NCI-H2196 treated with DMSO at 0.1 percent for 48 hours (cell line): Measurements from ENCODE around the gene MXI1.

Source experiments
- DNase-seq: peaks from one replicate; lab custom pipeline; 2025; ENCODE audit not compliant: unreplicated experiment; lab: John Stamatoyannopoulos, UW

Gene MXI1

DNA sequence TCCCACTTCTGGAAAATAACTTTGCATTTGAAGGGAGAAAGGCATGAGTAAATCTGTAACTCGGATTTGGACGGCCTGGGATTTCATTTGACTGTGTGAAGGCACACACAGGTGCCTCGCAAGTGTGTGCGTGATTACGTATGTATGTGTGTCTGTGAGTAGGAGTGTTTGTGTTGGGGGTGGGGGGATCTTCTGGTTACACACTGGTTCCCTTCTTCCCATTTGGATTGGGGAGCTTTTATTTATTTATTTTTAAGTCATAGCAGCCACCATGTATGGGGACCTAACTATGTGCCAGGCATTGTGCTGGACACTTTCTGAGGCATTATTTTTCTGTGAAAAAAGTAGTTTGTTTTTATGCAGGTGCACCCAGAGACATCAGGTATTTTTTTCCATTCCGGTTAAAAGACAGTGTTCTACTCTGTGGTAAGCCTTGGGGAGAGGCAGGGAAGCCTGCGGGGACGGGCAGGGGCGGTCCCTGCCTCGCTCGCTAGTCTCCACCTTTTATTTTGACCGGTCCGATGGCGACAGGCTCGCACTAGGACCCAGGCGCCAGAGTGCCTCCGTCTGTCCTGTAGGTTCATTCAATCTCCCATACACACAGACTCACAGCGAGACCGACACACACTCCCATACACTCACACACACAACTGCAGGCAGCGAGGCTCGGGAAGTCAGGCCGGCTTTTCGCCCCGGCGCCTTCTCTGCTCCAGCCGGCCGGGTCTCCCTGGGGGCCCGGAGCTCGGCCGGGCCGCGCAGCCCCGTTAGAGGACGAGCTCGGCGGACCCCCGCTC is at the start of gene MXI1:
MXI1 (plus strand) TSS at position 595 of the 794 bp plus-strand sequence. CDS start 204 bp downstream, outside the sequence.
- peak; percentile 32 for DNase-seq

DNA sequence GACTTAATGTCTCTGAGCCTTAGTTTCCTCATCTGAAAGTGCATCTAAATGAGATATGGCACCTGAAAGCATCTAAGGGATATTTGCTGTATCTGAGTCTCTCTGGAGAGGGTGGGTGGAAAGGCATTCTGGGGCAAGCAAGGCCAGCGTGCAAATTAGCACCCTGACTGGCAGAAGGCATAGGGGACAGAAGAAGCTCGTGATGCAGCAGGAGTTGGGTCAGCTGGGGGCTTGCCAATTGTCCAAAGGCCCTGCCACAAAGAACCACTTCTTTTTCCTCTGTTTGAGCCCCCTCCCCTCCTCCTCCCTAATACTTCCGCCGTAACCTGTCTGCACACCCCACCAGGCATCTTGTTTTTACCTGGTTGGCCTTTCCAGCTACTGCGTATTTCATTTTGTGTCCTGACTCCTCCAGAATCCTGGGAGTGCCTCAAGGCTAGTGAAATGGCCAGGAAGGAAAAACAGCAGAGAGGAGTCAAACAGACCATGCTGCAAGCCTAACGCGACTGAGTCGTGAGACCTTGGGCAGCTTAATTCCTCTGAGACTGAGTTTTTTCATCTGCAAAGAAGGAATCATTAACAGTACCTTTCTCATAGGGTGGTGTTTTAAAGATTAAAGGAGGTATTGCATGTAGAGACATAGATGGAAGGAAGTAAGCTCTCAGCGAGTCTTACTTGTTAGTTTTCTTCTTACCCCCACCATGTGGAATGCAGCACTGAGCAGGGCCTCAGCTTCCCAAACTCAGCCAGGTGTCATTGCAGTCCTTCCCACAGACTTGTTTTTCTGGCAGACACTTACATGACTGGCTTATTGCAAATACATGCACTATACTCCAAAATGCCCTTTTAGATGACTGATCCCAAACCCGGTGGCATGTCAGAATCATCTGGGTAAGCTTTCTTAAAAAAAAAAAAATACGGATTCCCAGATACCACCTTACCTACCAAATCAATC is 49.1 kb upstream of the MXI1 start:
- DNase-seq: no peak

DNA sequence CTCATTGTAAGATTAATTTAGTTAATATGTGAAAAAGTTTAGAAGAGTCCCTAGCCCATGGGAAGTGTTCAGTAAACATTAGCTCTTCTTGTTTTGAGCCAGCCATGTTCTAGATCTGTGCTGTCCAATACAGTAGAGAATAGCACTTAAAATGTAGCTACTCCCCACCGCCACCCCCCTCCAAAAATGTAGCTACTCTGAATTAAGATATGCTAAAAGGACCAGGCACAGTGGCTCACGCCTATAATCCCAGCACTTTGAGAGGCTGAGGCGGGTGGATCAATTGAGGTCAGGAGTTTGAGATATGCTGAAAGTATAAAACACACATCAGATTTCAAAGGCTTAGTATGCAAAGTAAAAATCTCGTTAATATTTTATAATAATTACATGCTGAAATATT is 47.3 kb upstream of the MXI1 start:
- no peak for DNase-seq

DNA sequence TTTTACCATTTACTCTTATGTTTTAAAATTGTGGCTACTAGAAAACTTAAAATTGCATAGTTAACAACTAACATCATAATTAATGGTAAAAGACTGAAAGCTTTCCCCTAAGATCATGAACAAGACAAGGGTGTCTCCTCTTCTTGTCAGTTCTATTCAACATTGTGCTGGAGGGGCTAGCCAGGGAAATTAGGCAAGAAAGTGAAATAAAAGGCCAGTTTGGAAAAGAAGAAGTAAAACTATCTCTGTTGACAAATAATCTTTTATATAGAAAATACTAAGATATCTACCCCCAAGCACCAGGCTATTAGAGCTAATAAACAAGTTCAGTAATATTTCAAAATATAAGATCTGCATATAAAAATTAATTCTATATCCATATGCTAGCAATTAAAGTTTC is 46.9 kb upstream of the MXI1 start:
- no peak for DNase-seq

DNA sequence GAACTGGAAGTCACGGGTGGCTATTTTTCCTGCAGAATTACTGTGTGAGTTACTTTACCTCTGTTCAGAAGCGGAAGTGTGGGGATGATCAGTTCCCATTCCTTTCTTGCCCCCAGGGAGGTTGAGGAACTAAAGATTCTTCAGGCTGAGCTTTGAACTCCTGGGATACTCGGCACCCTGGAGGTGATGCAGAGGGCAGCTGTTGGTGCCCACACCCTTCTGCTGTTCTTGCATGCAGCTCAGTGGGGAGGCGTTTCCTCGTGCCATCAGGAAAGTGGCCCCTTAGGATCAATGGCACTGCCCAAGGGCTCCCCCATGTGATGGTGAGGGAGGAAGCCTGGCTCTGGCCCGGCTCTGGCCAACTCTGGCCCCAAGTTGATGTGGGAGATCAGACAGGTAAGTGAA is 44.7 kb upstream of the MXI1 start:
- DNase-seq: no peak

DNA sequence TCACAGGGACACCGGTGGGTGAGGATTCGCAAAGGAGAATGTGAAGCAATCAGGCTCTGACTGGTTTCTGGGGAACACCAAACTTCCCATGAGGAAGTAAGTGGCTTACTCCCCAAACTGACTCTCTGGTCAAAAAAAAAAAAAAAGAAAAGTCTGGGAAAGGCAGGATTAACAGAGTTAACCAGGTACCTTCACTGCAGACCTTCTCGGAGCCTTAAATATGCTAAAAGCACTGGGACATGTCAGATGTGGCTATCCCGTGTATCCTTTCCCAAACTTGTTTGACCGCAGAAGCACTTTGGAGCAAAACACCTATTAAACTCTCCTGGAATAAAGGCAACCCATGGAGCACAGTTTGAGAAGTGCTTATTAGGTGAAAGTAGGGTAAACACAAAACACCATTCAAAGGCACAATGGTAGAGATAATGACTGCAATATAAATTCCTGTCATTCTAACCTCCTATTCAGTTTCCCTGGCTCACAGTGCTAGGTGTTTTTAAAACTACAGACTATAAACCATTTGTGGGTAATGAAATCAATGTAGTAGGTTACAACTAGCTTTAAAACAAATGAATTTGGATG is 44.1 kb upstream of the MXI1 start:
- DNase-seq: no peak

DNA sequence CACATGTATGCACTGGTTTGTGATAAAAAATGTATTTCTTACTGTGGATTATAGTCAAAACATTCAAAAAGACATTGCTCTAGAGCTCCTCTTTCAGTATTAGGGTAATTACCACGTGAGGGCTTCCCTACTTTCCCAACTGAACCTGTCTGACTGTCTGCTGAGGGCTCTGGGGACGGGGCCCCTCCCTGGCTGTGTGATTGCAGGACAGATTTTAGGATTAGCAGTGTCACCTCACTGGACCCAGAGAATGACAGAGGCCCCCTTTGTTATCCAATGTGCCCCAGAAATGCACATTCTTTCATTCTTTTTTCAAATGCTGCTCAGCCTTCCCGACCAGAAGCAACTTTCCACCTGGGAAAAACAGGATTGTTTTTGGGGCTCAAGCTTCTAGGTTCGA is 43.6 kb upstream of the MXI1 start:
- no peak for DNase-seq

DNA sequence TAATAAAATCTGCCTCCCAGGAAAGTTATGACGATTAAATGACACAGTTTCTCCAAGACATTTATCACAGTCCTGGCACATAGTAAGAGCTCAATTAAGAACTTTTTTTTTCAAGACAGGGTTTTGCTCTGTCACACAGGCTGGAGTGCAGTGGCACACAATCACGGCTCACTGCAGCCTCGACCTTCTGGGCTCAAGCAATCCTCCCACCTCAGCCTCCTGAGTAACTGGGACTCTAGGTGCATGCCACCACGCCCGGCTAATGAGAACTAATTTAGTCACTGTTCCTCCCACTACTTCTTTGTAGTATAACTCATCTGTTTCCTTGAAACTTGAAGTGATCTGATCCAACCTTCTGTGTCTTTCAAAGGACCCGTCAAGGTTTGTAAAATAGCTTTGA is 42.2 kb upstream of the MXI1 start:
- no peak for DNase-seq

DNA sequence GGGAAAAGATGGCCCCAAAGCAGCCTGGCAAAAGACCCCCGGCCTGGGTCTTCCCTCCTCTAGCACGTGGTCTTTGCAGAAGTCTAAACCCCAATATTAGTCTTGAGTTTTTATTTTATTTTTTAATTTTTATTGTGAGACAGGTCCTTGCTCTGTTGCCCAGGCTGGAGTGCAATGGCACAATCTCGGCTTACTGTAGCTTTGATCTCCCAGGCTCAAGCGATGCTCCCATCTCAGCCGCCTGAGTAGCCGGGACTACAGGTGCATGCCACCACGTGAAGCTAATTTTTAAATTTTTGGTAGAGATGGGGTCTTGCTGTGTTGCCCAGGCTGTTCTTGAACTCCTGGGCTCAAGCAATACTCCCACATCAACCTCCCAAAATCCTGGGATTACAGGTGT is 40.3 kb upstream of the MXI1 start:
- no peak for DNase-seq

DNA sequence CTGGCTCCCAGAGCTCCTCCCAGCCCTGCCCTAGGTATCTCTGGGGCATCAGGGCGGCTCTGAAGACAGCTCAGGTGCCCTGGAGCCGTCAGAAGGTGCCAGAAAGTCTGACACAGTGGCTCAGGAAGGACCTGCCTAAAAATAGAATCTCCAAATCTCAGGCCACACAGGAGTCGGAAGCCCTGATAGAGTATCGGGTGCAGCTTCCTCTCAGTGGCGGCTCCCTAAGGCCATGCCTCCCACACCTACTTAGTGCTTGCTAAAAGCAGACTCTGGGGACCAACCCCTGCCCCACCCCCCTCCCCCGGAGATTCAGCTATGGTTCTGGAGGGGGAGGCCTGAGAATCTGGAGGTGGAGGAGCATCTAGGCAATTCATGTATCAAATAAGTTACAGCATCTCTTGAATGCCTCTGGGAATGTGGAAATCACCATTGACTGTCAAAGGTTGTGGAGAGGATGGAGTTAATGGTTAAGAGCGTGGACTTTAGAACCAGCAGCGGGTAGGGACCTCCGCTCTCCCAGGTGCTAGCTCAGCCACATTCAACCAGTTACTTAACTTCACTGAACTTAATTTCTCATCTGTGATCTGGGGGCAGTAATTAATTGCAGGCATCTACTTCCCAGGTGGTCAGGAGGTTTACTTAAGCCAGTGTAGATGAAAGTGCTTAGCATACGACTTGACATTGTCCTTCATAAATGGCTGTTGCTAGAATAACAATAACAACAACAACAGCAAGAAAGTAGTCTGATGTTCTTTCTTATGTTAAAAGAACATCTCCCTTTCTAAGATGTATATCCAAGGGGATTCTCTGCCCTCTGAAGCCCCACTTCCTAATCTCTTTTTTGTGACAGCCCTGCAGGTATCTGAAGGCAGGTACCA is 38.6 kb upstream of the MXI1 start:
- no peak for DNase-seq

DNA sequence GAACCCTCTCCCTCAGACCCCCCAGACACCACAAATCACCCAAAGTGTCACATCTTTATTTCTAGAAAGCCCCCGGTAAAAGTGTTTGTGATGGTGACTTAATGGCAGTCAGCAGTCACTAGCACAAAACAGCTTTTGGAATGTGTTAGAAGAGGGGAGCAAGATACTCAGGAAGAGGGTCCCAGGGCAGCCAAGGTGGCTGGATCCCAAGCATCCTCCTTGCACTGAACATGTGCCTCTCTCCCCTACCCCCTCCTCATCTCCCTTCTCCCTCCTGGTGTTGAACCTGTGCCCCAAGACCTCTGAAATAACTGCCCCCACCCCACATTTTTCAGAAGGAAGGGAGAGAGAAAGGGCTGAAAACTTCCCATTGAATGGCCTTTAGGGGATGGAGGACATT is 37.8 kb upstream of the MXI1 start:
- DNase-seq: no peak

DNA sequence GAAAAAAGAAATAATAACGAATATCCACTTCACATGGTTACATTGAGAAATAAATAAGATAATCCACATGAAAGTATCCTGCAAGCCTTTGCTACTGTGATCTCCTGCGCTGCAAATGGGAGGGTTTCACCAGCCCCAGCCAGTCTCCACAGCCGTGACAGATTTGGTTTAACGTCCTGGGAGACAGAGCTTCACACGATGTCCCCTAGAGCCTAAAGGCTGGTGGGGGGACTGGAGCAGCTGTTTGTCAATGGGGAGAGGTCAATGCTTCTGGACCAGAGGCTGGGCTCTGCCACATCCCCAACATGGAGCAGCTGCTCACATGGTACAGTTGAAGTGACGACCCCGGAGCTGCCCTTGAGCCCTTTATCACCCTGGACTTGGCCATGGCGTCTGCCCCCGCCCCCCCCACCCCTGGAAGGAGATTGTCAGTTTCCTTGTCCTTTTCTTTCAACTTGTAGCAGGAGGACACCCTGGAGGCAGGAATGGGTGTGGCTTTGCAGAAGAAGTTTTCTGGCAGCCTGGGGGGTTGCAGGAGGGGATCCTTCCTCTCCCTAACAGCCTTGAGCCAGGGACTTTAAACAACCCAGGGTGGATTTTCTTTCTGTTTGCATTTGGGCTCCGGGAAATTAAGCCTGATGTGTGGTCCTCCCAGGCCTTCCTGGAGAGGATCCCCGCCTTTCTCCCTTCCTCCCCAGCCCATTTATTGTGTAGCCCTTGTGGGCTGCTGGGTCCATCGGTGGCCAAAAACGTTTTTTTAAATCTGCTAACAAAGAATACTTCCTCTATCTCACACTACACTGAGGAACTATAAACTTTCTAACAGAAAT is 37.0 kb upstream of the MXI1 start:
- DNase-seq: no peak

DNA sequence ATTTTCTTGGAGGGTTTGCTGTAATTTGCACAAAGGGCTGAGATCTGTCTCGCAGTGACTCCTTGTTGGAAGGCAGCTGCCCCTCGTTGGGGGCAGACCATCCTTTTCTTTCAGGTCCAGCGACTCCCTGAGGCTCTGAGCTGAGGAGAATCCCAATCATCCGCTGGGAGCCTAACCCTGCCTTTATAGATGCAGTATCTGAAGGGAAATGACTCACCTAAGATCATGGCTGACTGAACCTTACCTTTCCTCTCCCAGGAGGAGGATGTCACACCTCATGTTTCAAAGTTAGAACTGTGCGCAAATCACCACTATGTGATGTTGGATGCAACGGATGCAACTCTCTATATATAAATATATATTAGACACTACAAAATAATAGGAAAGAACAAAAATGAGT is 36.4 kb upstream of the MXI1 start:
- no peak for DNase-seq

DNA sequence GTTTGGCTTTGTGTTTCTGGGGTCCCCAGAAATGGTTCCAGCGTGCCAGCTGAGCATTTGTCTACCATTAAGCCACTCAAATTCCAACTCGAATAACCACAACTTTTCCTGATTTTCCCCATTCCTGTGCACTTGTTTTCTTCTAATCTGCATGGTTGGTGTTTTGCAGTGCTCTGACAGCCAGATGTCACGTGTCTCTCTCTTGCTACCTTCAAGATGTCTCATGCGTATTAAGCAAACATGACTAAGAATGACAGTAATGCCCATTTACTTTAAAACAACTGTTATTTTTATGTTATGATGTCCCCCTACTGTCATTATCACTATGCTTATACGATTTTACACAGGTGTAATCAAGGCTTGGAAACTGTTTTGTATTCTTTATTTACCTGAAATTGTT is 35.2 kb upstream of the MXI1 start:
- no peak for DNase-seq

DNA sequence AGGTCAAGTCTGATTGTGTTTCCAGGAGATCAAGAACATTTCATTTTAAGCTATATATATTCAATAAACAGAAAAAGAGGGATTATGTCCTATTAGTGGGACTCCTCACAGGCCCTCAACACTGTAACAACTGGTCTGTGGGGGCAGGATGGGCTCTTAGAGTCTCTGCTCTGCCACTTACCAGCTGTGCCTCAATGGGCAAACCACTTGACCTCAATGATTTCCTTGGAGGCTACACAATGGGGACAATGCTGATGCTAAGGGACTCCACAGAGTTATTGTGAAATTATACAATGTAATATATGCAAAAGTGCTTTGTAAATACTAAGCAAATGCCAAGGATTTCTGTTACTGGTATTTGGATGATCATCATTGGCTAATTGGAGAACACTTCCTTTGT is 33.2 kb upstream of the MXI1 start:
- peak; percentile 21 for DNase-seq

DNA sequence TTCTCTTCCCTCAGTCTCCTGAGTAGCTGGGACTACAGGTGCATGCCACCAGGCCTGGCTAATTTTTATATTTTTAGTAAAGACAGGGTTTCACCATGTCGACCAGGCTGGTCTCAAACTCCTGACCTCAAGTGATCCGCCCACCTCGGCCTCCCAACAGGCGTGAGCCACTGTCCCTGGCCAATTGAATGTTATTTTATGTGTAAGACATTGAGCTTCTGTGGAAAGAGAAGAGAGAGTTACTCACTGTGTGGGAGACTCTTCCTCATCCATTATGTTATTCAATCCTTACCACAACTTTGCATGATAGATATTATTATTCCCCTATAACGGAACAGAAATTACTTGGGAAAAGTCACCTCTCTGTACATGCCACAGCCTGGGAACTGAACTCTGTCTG is 32.6 kb upstream of the MXI1 start:
- no peak for DNase-seq

DNA sequence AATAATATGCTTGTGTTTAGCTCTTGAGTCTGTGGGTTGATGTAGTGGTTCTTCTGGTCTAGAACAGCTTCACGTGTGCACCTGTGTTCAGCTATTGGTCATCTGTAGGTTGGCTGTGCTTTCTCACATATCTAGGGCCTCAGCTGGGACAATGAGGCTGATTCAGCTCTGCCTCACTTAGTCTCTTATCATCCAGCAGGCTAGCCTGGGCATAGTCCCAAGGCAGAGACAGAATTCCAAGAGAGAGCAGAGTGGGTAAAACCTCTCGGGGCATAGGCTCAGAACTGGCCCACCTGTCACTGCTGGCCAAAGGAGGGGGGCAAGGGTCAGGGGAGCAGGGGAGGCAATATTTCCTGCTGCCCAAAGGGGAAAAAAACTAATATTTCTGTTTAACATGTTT is 32.0 kb upstream of the MXI1 start:
- DNase-seq: no peak

DNA sequence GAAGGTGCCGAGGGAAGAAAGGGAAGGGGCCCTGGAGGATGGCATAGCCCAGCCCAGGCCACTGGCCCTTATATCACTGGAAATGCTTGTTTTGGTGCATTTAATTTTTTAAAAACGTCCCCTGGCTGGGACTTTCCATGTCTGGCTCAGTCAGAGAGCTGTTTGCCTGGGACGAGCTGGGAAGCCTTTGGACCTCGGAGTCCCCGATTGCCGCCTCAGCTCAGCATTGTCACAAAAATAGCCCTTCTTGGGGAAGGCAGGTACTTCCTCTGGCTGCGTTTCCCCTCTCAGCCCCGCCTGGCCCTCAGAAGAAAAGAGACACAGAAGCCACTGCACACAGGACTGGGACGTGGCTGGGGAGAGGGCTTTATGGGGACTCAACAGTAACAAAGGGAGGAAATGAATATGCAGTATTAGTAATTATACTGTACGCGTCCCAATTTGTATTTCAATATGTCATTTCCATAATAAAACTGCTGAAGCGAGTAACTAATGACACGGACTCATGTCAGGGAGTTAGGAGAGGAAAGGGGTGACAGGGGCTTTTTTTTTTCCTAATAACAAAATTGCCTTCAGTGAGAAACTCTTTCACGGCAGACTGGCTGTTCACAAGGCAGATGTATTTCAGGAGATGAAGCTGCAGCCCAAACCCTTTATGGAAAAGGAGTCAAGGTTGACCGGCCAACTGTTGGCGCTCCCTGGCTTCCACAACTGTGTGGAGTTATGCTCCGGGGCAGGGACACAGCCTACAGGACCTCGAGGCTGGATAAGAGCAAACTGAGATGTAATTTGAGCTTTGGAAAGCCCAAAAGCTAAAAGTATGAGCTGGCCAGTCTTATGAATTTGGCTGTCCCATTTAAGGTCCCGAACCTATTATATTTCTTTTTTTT is 31.0 kb upstream of the MXI1 start:
- DNase-seq: no peak

DNA sequence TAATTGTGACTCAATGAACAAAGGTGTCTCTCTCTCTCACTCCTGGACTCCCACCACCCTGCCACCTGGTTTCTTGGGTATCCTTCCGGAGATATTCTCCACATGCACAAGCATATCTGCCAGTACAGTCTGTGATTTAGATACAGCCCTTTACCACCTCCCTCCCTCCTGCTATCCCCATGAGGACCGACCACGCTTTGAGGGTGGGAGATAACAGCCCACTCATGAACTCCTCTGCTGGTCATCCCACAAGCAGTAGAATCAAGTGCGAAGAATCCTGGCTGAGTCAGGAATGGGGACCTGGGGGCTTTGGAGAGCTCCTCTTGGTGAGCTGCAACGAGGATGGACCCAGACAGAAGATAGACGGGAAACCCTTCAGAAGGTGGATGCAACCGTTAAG is 28.2 kb upstream of the MXI1 start:
- no peak for DNase-seq
